ENCODE measurements around the gene NDUFV3.
"Not testable (repeated sequence)": the region's sequence is repeated elsewhere in the genome, so short reads cannot be mapped to it uniquely, and the experiment has no call there.

NDUFV3 gene

DNA sequence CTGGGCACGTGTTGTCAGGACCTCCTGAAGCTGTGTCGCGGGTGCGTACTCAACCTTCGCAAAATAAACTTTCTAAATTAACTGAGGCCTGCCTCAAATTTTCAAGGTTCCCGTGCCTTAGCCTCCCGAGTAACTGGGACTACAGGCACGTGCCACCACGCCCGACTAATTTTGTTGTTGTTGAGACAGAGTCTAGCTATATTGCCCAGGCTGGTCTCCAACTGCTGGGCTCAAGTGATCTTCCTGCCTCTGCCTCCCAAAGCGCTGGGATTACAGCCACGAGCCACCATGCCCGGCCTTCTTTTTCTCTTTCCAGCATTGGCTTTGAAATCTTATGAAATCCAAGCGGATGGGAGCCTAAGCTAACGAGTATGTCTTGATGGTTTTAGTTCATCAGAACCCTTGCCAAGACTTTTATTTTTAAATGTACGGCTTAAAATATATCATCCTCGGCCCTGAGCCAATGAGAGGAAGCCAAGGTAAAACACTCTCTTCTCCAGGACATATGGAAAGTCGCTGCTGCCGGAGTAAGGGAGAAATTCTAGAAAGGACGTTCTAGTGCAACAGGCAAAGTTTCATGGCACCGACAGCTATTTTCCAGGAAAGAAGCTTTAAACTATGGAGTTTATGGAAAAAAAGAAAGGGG is 45.0 kb downstream of the NDUFV3 start:
- DNase-seq, result no peak

DNA sequence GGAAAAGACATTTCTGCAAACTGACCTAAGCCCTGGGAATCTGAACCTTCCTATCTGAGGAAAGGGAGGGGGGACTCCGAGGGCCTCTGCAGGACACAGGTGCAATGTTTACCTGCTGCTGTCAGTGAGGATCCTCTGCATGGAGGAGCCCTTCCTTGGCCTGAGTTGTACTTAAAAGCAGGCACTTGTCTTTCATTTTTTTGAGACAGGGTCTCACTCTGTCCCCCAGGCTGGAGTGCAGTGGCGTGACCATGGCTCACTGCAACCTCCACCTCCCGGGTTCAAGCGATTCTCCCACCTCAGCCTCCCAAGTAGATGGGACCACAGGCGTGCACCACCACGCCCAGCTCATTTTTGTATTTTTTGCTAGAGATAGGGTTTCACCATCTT is 45.5 kb downstream of the NDUFV3 start:
- not testable (repeated sequence) for DNase-seq

DNA sequence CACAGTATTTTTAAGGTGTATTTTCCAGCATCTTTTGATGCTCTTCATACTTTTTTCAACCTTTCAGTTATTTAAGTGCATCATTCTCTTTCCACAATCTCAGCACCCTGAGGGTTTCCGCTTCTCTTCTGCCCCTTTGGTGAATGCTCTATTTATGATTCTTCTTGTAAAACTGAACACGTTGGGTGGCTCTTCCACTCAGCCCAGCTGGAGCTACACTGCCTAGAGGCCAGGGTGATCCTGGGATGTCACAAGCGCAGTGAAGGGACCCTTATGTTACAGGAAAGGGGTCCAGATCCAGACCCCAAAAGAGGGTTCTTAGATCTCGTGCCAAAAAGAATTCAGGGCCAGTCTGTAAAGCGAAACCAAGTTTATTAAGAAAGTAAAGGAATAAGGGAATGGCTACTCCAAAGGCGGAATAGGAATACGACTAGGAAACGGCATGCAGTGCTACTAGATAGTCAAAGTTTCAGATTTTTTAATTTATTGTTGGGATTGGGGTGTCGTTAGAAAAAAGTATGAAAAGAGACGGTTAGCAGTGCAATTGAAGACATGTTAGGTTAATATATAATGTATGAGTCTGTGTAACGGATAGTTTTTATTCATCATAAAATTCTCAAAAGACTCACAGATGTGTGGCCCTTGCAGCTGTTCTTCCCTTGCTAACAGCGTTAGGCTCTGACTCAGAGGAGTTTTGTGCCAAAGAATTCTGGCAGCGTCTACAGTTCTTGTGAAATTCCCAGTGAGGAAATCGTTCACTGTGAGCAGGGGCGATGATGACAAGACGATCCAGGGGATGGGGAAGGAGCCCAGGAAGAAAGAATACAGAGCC is 46.7 kb downstream of the NDUFV3 start:
- DNase-seq, result no peak

DNA sequence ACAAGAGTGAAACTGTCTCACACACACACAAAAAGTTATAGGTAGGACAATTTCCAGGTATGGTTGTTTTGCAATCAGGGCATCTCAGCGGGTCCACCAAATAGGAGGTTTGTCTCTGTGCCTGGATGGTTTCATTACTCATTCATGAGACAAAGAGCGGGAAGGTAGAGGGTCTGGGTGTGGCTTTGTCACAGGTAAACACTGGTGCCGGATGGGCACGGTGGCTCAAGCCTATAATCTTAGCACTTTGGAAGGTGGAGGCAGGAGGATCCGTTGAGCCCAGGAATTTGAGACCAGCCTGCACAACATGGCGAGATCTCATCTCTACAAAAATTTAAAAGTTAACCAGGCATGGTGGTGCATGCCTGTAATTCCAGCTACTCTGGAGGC is 48.6 kb downstream of the NDUFV3 start:
- no peak for DNase-seq

DNA sequence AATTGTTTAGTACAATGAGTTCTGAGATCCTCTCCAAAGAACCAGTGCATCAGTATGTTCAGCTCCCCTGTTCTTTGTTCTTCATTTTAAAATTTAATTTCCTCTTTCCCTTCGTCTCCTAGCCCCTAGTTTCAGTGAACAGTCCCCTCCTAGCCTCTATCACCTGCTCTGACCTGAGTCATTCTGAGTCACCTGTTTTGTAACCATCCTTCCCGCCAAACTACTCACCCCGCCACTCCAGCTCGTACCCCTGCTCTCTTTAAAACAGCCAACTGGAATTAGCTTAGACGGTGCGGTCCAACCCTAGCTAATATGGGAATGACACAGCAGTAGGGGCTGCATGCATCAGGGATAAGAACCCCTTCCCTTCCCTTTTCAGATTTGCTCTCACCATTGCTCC is 49.1 kb downstream of the NDUFV3 start:
- DNase-seq, result no peak

DNA sequence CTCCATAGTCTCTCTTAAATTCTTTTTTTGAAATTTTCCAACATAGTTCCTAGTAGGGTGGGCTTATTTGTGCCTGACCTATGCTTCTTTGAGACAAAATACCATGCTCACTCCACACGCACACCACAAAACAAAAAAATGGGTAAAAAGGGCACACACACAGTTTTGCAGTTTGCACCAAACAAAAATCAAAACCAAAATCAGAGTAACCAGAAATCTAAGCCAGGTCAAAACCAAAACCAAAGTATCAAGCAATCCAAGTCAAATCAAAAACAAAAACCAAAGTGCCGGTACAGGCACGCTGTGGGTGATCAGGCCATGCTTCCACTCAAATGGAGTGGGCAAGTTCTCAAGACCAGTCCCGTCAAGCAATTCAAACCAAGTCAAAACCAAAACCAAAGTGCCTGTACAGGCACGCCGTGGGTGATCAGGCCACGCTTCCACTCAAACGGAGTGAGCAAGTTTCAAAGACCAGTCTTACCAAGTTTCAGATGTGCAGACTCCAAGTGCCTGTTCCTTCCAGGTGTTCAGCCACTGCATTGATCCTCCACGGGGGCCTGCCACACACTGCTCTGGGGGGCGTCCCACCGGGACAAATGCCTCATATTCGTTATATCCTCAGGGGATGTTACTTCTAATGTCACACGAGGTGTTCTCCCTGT is 56.1 kb downstream of the NDUFV3 start:
- DNase-seq, result peak in 1 of 2 donors; percentile 12

DNA sequence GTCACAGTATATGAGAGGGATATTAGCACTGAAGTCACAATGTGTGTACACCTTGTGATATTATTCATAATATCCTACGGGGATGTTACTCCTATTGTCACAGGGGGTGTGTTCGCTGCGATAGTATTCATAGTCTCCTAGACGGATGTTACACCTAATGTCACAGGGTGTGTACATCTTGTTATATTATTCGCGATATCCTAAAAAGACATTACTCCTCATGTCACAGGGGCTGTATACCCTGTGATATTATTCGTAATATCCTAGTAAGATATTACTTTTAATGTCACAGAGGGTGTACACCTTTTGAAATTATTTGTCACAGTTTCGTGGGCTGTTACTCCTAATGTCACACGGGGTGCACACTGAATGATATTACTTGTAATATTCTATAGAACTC is 58.1 kb downstream of the NDUFV3 start:
- DNase-seq, result not testable (repeated sequence)

DNA sequence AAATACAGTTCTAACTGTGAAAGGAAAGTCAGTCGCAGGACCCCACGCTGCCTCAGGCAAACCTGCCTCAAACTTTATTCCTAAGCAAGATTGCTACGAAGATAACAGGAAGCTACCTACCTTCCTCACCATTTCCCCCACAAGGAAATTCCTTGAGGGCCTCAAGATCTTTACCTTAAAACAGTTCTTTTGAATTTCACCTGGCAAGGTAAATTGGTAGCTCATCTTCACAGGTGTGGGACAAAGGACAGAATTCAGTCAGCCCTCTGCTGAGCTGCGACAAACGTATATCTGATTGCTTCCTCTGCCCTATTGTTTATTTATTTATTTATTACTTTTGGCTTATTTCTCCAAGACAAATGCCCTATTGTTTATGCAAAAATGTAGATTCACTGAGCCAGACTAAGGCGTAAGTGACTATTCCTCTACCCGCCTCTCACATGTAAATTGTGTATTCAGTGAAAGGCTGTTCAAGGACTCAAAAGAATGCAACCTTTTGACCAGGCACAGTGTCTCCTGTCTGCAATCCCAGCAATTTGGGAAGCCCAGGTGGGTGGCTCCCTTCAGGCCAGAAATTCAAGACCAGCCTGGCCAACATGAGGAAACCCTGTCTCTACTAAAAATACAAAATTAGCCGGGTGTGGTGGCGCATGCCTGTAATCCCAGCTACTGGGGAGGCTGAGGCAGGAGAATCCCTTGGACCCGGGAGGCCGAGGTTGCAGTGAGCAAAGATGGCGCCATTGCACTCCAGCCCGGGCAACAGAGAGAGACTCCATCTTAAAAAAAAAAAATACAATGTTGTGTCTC is 63.9 kb downstream of the NDUFV3 start:
- no peak for DNase-seq

DNA sequence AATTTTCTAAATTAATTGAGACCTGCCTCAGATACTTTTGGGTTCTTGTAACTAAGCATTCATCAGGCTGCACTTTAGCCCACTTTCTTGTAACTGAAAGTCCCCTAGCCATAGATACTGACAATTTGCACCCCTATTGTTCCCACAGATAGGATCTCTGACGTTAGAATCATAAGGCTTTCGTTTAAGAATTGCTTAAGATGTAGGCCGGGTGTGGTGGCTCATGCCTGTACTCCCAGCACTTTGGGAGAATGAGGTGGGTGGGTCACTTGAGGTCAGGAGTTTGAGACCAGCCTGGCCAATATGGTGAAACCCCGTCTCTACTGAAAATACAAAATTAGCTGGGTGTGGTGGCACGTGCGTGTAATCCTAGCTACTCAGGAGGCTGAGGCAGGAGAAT is 65.0 kb downstream of the NDUFV3 start:
- DNase-seq, result not testable (repeated sequence)

DNA sequence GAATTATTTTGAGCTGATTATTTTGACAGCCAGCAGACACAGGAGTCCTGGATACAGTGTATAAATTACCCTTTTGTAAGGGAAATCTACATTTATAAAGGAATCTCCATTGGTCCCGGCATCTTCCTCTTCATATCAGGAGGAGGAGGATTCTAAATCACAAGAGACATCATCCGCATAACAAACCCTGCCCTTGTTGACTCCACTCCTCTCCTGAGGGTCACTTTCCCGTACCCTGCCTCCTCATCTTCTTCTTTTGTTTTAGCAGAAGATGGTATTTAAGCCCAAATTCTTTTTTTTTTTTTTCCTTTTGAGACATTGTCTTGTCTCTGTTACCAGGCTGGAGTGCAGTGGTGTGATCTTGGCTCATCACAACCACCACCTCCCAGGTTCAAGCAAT is 66.6 kb downstream of the NDUFV3 start:
- DNase-seq, result no peak

DNA sequence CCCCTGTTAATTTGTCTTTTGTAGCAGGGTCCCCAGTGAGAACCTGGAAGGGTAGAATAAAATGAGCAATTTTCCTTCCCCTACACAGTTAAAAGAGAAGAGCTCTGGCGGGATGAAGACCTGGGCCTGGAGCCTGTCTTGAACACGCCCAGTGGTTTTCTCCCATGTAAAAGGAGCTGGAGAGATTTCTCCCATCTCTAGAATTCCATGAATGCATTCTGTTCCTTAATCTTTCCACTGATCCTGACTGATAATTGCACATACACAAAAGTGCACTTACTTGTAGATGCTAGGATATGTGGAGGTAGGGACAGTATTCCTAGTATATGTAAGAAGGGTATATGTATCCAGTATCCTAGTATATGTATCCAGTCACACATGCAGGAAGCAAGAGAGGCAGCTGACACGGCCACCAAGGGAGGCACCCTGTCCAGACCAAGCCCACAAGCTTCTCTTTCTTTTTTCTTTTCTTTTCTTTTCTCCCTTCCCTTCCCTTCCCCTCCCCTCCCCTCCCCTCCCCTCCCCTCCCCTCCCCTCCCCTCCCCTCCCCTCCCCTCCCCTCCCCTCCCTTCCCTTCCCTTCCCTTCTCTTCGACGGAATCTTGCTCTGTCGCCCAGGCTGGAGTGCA is 69.4 kb downstream of the NDUFV3 start:
- no peak for DNase-seq

Measured in CD4-positive, alpha-beta T cell treated with Interleukin-4 for 1 hour (primary cell).